Ureter (tissue), 1 donor: ENCODE data around the gene SMYD3. TPM values are rescaled to one million over a fixed set of nuclear protein-coding genes. Genes with fewer than 3 reads are reported as not detected.

ENCODE experiments used
- DNase-seq: peaks from one replicate; pipeline ENCODE4 v3.0.0-alpha.2; 2020; ENCODE audit warnings: low spot score
- total RNA-seq: library from RNA; stranded (reverse); gene quantifications from one replicate; pipeline ENCODE4 v1.2.4, GENCODE V29; 2023
- donor health status: DM: yes; HTN: yes; CAD: no.

The SMYD3 gene
- total RNA-seq, 1 donor from 2014 or later, result 29.3 TPM

DNA sequence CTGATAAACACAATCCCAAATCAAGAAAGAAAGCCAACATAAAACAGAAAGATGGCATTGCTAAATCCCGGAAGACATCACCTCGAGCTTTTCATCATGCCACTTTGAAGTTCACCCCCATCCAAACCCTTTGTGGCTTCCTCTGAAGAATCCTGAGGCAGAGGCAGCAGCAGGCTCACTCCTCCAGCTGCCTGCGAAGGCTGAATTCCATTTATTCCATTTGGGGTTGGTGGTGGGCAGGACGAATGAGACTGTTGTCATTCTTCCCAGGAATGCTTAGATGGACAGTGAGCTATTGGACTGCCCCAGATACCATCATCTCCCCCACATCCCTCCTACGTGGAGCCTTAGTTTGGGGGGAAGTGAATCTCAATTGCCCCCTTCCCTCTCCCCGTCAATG is 437.5 kb downstream of the SMYD3 start:
- no peak for DNase-seq

GRCh38 chr1:246068619-246069509 is 438.2 kb downstream of the SMYD3 start:
- DNase-seq, result no peak

DNA sequence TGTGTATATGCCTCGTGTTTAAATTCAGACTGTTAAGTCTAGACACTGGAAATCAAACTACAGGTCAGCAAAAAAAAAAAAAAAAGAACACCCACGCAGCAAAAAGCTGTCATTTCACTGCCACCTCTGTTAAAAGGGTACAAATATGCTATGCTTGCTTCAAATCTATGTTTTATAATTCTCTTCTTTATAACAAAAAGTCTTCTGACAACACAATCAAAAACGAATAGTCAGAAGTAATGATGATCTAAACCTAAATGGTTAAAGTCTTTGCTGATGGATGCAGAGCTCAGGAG is 438.9 kb downstream of the SMYD3 start:
- DNase-seq, result no peak

- DNase-seq, result no peak
Observed at GRCh38 chr1:246067432-246068216, 439.5 kb downstream of the SMYD3 start.

- DNase-seq, result no peak
Observed at GRCh38 chr1:246066573-246066972, 440.5 kb downstream of the SMYD3 start.

DNA sequence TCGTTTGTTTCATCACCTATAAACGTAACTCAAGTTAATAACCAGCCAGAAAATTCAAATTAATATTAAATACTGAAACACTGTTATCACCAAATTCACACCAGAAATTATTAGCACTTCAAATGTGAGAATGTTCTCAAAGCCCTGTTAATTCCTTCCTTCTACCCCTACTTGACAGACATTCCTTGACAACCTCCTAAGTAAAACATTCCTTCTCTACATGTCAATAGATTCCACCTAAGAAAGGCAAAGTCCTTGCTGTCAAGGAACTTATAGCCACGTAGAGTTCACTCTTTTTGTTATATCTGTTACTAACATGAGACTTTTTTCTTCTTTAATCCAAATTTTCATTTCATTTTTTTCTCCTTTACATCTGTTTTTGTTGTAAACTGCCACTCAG is 441.5 kb downstream of the SMYD3 start:
- no peak for DNase-seq

DNA sequence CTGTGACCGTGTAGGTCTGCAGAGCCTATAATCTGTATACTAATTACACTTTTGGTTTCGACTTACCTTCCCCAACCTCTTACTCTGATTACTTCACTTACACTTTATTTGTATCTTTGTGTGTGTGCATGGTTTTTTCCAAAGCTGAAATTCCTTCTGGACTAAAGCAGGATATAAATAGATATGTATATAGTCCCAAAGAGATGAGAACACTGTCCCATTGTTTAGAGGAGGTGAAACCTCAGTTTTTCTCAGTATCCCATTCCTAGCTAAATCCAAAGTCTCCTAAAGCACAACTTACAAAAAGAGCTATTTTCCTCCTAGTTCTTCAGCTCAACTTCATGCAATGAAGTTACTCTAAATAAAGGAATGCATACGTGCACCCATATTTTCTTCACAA is 442.2 kb downstream of the SMYD3 start:
- no peak for DNase-seq

DNA sequence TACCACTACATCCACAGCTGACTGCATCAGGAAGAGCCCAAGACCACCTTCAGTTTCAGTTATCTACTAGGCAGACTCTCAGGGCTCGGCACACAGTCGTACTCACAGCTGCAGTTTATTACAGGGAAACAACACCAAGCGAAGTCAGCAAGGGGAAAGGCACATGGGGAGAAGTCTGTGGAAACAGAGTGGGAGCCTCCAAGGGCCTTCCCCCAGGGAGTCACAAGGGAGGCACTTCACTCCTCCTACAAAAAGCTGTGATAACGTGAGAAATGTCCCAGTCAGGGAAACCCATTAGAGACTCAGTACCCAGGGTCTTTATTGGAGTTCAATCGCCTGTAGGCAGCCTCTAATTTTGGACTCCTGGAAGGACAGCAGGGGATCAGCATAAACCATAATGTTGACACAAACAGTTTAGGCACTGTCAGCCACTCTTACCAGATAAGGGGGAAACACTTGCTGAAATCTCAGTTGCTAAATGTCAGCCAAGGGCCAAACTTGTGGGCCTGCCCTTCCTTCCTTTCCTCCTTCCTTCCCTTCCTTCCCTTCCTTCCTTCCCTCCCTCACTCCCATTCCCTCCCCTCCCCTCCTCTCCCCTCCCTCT is 444.0 kb downstream of the SMYD3 start:
- no peak for DNase-seq

DNA sequence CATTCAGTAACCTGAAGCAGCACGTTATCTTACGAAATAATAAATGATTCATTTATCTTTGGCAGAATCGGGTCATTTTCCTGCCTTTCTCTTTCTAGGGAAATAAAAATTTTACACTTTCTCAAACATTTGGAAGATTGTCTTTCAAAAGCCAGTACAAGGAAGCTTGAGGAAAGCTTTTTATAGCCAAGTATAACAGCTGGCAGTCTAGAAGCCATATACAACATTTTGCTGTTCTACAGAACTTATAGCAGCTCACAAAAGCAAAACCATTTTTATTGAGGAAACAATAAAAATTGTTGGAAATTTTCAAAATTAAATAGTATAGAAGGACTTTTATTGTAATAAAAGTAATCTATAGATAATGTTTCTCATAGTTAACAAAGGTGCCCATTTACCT is 448.6 kb downstream of the SMYD3 start:
- no peak for DNase-seq

DNA sequence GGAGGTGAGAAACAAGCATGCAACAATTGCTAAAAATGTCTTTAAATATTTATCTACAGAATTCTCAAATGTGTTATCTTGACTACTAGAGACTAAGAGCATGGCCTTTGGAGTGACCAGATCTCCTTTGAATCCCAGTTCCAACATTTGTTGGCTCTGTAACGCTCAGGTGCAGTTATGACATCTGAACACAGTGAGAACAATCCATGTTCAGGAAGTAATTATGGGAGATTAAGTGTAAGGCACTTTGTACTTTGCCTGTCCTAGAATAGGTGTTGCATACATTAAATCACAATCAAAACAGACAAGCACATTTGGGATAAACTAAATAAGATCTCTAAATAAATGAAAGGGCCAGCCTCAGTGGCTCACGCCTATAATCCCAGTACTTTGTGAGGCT is 454.5 kb downstream of the SMYD3 start:
- no peak for DNase-seq

GRCh38 chr1:246051909-246052518 is 455.1 kb downstream of the SMYD3 start:
- no peak for DNase-seq

DNA sequence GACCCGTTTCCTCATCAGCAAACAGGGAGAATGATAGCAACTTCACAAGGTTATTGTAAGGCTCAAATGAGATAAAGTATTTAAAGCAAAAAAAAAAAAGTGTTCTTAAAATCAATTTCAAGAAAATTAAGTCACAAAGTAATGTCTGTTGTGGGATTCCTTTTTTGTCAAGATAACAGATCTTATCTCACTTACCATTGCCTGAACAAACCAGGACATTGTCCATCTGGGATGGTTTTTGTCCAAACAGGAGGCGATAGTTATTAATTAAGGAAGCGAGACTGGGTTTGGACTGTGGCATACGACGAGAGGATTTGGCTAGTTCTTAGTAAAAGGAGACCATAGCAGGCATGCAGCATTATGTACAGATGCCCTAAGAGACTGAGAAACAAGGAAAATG is 458.4 kb downstream of the SMYD3 start:
- DNase-seq, result no peak

DNA sequence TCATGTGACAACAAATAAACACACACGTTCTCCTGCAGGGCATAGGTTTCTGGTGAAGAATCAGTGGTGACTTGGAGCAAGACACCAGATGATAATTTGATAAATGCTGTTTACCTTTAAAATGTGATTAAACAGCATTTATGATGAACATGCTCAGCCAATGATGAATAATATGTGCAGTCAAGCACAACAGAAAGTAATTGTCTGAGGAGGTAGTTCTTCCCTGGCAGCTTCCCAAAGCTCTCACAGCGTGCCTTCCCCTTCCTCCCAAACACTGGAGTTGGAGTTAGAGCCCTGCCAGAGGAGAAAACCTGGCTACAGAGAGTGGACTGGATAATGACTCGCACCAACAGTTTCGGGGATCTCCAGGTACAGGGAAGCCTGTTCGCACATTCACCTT is 463.5 kb downstream of the SMYD3 start:
- no peak for DNase-seq

- DNase-seq, result no peak
Observed at GRCh38 chr1:246041360-246041759, 465.7 kb downstream of the SMYD3 start.

- no peak for DNase-seq
Observed at GRCh38 chr1:246040200-246040890, 466.7 kb downstream of the SMYD3 start.

GRCh38 chr1:246039584-246039983 is 467.5 kb downstream of the SMYD3 start:
- DNase-seq, result no peak

- DNase-seq, result no peak
Observed at GRCh38 chr1:246037832-246038231, 469.2 kb downstream of the SMYD3 start.

GRCh38 chr1:246036175-246036574 is 470.9 kb downstream of the SMYD3 start:
- no peak for DNase-seq

DNA sequence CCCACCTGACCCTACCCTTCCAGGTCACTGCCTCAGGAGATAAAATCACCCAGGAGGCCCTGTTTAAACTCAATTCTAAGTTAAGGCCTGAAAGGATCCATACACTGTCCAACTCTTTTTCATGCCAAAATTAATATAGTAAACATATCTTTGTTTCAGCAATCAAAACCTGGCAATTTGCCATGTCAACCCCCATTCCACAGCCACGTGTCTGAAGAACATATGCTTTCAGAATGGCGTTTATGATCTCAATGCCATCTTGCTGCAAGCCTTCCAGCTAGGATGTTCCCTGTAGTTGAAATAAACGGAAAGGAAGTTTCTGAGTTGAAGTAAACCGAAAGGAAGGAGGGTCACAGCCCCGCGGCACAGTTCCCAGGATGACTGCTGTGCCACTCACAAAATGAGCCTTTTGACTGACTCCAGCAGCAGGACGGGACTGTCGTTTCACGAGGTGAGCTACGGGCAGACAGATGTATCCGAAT is 472.0 kb downstream of the SMYD3 start:
- DNase-seq, result no peak

GRCh38 chr1:246034630-246035029 is 472.4 kb downstream of the SMYD3 start:
- DNase-seq, result no peak

GRCh38 chr1:246032984-246033383 is 474.1 kb downstream of the SMYD3 start:
- DNase-seq, result no peak
